LNCaP clone FGC (cell line): ENCODE data around the gene LRRC4C.

Source experiments
- DNase-seq: peaks from one replicate; pipeline ENCODE4 v3.0.0-alpha.2; 2011; ENCODE audit warnings: low read depth
- H3K4me3 ChIP-seq: 2 replicates; pipeline ENCODE4 v1.5.1; 2011; ENCODE audit warnings: mild to moderate bottlenecking, low read depth, low read length, control low read depth
- TF ChIP-seq, protein P1 (sequence below): IDR thresholded peaks from 2 replicates; pipeline ENCODE4 v1.5.1; 2012; ENCODE audit warnings: mild to moderate bottlenecking; ENCODE audit not compliant: control insufficient read depth, insufficient read depth; ENCODE audit errors: extremely low read depth

LRRC4C gene

DNA sequence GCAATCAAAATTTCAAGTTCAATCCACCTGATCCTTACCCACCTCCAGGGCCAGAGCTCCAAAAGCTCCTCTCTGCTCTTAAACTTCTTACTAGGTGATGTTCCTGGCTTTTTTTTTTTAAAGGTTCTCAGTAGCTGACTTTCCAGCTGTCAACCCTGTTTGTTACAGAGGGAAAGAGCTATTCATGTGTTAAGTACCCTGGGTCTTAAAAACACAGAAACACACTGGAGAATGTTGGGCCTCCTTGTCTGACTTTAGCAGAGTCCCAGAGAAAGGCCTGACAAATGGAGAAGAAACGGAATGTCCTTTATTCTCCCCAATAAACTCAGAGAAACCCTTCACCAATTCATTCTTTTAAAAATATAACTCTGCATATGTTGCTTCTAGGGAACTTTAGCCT is 3.2 kb downstream of the LRRC4C start:
- DNase-seq, result no peak
- no peak overlapping the region for H3K4me3 ChIP-seq
- TF ChIP-seq, protein P1, sequence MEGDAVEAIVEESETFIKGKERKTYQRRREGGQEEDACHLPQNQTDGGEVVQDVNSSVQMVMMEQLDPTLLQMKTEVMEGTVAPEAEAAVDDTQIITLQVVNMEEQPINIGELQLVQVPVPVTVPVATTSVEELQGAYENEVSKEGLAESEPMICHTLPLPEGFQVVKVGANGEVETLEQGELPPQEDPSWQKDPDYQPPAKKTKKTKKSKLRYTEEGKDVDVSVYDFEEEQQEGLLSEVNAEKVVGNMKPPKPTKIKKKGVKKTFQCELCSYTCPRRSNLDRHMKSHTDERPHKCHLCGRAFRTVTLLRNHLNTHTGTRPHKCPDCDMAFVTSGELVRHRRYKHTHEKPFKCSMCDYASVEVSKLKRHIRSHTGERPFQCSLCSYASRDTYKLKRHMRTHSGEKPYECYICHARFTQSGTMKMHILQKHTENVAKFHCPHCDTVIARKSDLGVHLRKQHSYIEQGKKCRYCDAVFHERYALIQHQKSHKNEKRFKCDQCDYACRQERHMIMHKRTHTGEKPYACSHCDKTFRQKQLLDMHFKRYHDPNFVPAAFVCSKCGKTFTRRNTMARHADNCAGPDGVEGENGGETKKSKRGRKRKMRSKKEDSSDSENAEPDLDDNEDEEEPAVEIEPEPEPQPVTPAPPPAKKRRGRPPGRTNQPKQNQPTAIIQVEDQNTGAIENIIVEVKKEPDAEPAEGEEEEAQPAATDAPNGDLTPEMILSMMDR, result no peak

DNA sequence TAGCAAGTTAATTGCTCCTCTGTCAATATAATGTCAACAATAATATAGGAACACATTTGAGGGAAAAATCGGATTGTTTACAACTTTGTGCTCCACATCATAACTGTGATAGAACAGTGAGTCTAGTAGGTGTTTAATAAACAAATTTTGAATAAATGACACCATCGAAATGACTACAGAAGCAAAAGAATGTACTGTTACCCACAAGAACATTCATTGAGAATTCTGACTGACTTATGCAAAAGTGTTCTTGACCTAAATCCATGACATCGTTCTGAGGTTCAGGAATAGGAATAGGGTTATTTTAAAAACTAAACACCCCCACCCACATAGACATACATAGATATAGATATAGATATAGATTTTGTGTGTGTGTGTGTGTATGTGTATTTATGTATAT is 8.4 kb downstream of the LRRC4C start:
- TF ChIP-seq, protein P1, result no peak
- no peak overlapping the region for H3K4me3 ChIP-seq
- DNase-seq, result no peak

DNA sequence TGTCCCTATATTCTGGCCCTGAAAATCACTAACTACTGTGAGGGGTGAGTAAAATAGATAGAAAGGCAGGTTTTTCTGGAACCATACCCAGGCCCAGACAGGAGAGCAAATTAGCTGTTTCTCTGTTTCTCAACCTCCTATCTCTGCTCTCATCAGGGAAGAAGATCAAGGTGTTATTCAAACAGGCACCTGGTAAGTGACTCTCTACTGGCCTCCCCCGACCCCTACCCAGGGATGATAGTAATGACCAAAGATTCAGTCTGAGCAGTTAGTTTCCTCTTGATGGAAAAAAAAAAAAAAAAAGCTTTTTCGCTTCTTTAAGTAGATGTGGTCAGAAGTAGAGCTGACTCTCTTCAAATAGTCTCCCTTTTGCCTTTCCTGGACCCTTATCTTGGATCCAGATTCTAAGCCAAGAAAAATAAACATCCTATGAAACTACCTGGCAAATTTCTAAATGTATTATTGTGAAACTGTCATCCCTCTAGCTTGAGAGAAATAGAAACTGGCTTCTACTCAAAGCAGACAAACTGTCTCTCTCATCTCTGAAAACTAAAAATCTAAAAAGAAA is 9.9 kb downstream of the LRRC4C start:
- DNase-seq, result no peak
- H3K4me3 ChIP-seq, result no peak overlapping the region
- TF ChIP-seq, protein P1, result no peak

DNA sequence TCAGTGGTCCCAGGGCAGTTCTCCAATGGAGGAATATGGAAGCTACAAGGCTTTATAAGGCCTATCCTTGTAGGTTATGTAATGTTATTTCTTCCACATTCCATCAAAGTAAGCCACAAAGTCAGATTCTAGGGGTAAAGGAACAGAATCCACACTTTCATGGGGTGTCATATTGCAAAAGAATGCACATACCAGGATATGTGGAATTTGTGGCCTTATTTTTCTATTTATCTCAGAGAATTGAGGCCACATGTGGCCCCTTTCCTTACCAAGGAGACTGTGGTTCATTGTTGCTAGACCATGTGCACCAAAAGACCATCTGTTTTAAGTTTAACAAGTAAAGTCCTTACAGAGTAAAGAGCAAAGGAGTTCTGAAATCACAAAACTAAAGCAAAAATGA is 12.9 kb downstream of the LRRC4C start:
- DNase-seq, result no peak
- TF ChIP-seq, protein P1, result no peak
- H3K4me3 ChIP-seq, result no peak overlapping the region

DNA sequence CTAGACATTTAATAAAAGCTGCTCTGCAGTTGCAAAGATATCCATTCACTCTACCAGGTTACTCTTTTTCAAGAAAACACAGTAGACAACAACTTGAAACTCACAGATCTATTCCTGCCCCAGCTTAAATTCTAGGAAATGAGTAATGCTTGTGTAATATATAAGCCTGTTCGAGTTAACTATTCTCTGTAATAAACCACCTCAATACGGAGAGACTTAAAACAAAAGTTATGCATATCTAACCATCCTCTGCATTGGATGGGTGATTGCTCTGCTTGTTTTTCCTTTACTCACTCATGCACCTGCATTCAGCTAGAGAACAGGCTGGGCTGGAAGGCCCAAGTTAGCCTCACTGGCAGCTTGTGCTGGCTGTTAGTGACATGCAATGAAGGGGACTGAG is 13.3 kb downstream of the LRRC4C start:
- TF ChIP-seq, protein P1, result no peak

DNA sequence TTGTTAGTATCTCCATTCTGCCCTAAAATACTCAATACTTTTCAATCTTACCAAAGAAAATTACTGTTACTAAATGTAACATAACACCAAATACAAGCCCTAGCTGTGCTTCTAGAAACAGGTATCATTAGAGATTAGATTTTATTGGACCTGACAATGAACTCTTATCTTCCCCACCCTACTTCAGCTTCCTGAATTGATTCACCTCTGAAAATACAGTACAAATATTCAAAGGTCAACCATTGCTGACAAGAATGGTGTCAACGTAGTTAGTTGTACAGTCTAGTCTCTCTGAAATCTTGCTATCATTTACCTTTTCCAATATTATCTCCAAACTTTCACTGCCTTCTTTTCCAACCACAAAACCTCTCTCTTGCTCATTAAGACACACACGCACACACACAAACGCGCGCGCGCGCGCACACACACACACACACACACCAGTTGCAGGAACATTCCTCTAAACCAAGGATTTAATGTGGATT is 22.4 kb downstream of the LRRC4C start:
- no peak for DNase-seq
- TF ChIP-seq, protein P1, result no peak
- H3K4me3 ChIP-seq, result no peak overlapping the region

More for the DNA sequence above, 13.3 kb downstream of the LRRC4C start:
- H3K4me3 ChIP-seq, result no peak overlapping the region
- DNase-seq, result no peak

DNA sequence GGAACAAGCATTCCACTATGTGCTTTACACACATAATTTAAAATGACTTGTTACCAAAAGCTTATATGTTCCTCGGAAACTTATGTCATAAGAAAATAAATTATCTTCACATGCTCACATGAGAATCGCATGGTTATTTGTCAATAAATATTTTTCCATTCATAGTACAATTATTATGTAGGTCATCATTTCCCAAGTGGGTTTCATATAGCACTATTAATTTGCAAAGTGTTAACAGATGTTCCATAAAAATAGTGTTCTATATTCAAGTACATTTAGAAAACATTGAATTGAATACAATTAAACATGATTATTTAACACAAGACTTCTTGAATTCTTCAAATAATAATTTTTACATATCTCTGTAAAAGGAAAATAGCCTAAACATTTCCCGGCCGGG is 23.9 kb downstream of the LRRC4C start:
- no peak for DNase-seq
- no peak overlapping the region for H3K4me3 ChIP-seq
- TF ChIP-seq, protein P1, result no peak
